HepG2 (cell line): ENCODE data around the gene SRXN1. TPM values are rescaled to one million over a fixed set of nuclear protein-coding genes. Genes with fewer than 3 reads are reported as not detected.

Experiments
- BHLHE40 ChIP-seq: IDR thresholded peaks from 2 replicates; pipeline ENCODE4 v1.6.1; 2011; ENCODE audit warnings: low read length, improper control_type of control experiment
- ELF1 ChIP-seq: sonication (generic); formaldehyde crosslinking; IDR thresholded peaks from 2 replicates; pipeline ENCODE4 v1.4.0; 2020; ENCODE audit warnings: missing genetic modification reagents
- IKZF1 ChIP-seq: fragments of 450-650 bp; IDR thresholded peaks from 2 replicates; pipeline ENCODE4 v1.7.1; 2016
- ISL2 ChIP-seq: sonication (generic); formaldehyde crosslinking; IDR thresholded peaks from 2 replicates; pipeline ENCODE4 v1.5.0; 2020; ENCODE audit warnings: missing genetic modification reagents
- KLF13 ChIP-seq: sonication (generic); formaldehyde crosslinking; IDR thresholded peaks from 2 replicates; pipeline ENCODE4 v1.4.0; 2020; ENCODE audit warnings: mild to moderate bottlenecking, missing genetic modification reagents
- MAFG ChIP-seq: sonication (generic); formaldehyde crosslinking; IDR thresholded peaks from 2 replicates; pipeline ENCODE4 v1.5.1; 2020; ENCODE audit warnings: mild to moderate bottlenecking, missing genetic modification reagents
- NRL ChIP-seq: sonication (generic); formaldehyde crosslinking; IDR thresholded peaks from 2 replicates; pipeline ENCODE4 v1.5.0; 2020; ENCODE audit warnings: missing genetic modification reagents, mild to moderate bottlenecking, moderate library complexity, borderline replicate concordance
- PHF21A ChIP-seq: sonication (generic); formaldehyde crosslinking; IDR thresholded peaks from 2 replicates; pipeline ENCODE4 v1.5.0; 2020; ENCODE audit warnings: mild to moderate bottlenecking, missing genetic modification reagents
- RBM39 ChIP-seq: fragments of 200-400 bp; formaldehyde crosslinking; IDR thresholded peaks from one replicate; pipeline ENCODE4 v1.6.1; 2018; ENCODE audit warnings: antibody characterized with exemption, mild to moderate bottlenecking, low read depth, low read length; ENCODE audit not compliant: poor library complexity, severe bottlenecking
- RORA ChIP-seq: sonication (generic); formaldehyde crosslinking; IDR thresholded peaks from 2 replicates; pipeline ENCODE4 v1.5.0; 2020; ENCODE audit warnings: mild to moderate bottlenecking, missing genetic modification reagents, moderate library complexity
- TOE1 ChIP-seq: sonication (generic); formaldehyde crosslinking; IDR thresholded peaks from 2 replicates; pipeline ENCODE4 v1.4.0; 2020; ENCODE audit warnings: mild to moderate bottlenecking, missing genetic modification reagents
- TSC22D2 ChIP-seq: sonication (generic); formaldehyde crosslinking; IDR thresholded peaks from 2 replicates; pipeline ENCODE4 v1.5.1; 2020; ENCODE audit warnings: missing genetic modification reagents, mild to moderate bottlenecking, borderline replicate concordance
- ZFP90 ChIP-seq: sonication (generic); formaldehyde crosslinking; IDR thresholded peaks from 2 replicates; pipeline ENCODE4 v1.8.0; 2022; ENCODE audit warnings: missing genetic modification reagents, mild to moderate bottlenecking, inconsistent platforms, borderline replicate concordance
- ZNF143 ChIP-seq: sonication (generic); formaldehyde crosslinking; IDR thresholded peaks from 2 replicates; pipeline ENCODE4 v1.4.0; 2020; ENCODE audit warnings: missing genetic modification reagents
- ZNF547 ChIP-seq: sonication (generic); formaldehyde crosslinking; IDR thresholded peaks from 2 replicates; pipeline ENCODE4 v1.5.1; 2020; ENCODE audit warnings: mild to moderate bottlenecking, missing genetic modification reagents
- ZNF598 ChIP-seq: sonication (generic); formaldehyde crosslinking; IDR thresholded peaks from 2 replicates; pipeline ENCODE4 v1.5.1; 2020; ENCODE audit warnings: mild to moderate bottlenecking, missing genetic modification reagents, borderline replicate concordance
- ZNF709 ChIP-seq: sonication (generic); formaldehyde crosslinking; IDR thresholded peaks from 2 replicates; pipeline ENCODE4 v1.5.0; 2020; ENCODE audit warnings: mild to moderate bottlenecking, missing genetic modification reagents
- polyA plus RNA-seq, 8 experiments: library from polyadenylated mRNA; depleted of rRNA in 3 of 8; stranded (reverse) in 7 of 8; unstranded in 1 of 8; fragments of >200 nt; fragmentation: Illumina TruSeq in 4 of 8; extraction: Trizol in 4 of 8; gene quantifications; 2 replicates each; pipeline versions ENCODE4 v1.2.1 to v1.2.3, GENCODE V29; 2011 to 2016; ENCODE audit warnings: low read depth in 4 of 8, missing spikeins in 1 of 8, mixed read lengths in 1 of 8; ENCODE audit not compliant: insufficient read depth in 1 of 8
- total RNA-seq, 5 experiments: library from RNA; depleted of rRNA; stranded (reverse); fragments of >200 nt; fragmentation: Illumina TruSeq; extraction: Trizol; gene quantifications; 2 replicates each; pipeline ENCODE4 v1.2.3, GENCODE V29; 2016; ENCODE audit warnings: low read depth in 1 of 5
- TF ChIP-seq, protein P1 (sequence below), 2 experiments: IDR thresholded peaks; 2 replicates each; pipeline ENCODE4 v1.6.1; 2011 to 2012; ENCODE audit warnings: low read length in 2 of 2, borderline replicate concordance in 1 of 2, low read depth in 1 of 2, mild to moderate bottlenecking in 1 of 2, moderate library complexity in 1 of 2
- TF ChIP-seq, protein P2 (sequence below): sonication (generic); formaldehyde crosslinking; IDR thresholded peaks from 2 replicates; pipeline ENCODE4 v1.4.0; 2020; ENCODE audit warnings: mild to moderate bottlenecking, missing genetic modification reagents
- TF ChIP-seq, protein P3 (sequence below): sonication (generic); formaldehyde crosslinking; IDR thresholded peaks from 2 replicates; pipeline ENCODE4 v1.4.0; 2020; ENCODE audit warnings: missing genetic modification reagents, mild to moderate bottlenecking, borderline replicate concordance

The SRXN1 gene
- total and polyA plus RNA-seq, 2 of the 13 experiments (the other 11 are each of a cell fraction or from before 2014, with no cell fraction given): 29.9 to 87.7 TPM

DNA sequence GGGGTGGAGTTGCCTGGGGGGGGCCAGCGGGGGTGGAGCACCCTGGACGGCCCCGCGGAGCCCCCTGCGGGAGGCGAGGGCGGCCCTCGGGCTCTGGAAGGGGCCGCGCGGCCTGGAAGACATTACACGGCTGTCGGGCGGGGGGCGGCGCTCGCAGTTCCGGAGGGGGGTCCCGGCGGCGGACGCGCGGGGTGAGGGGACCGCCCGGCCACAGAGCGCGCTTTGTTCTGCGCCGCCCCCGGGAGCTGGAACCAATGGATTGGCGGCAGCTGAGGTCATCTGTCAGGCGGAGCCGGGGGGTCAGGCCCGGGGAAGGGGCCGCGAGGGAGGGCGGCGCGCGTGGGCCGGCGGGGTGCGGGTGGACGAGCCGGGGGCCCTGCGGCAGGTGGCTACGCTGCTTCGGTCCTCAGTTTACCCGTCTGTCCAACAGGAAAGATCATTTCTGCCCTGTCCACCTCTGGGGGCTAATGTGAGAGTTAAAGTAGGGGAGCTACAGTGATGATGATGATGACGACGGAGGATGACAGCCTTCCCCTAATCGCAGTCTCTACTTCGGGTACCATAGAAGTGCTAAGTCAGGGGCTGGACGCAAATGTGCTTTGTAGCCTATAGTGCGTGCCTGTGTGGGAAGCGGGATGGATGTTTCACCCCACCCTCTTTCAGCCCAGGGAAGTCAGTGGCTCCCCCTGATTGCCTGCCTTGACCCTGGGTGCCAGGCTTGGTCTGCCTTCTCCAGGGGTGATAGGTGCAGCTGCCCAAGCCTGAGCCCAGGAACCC lies 10.4 kb downstream of the SRXN1 start (continued):
- TF ChIP-seq ZNF143 (CRISPR knock-in tag): peak; percentile 23; the same call in 1 of the 2 replicates
- peak; percentile 62 for TF ChIP-seq PHF21A
- no peak for TF ChIP-seq KLF13 (CRISPR knock-in tag)
- TF ChIP-seq, protein P1, sequence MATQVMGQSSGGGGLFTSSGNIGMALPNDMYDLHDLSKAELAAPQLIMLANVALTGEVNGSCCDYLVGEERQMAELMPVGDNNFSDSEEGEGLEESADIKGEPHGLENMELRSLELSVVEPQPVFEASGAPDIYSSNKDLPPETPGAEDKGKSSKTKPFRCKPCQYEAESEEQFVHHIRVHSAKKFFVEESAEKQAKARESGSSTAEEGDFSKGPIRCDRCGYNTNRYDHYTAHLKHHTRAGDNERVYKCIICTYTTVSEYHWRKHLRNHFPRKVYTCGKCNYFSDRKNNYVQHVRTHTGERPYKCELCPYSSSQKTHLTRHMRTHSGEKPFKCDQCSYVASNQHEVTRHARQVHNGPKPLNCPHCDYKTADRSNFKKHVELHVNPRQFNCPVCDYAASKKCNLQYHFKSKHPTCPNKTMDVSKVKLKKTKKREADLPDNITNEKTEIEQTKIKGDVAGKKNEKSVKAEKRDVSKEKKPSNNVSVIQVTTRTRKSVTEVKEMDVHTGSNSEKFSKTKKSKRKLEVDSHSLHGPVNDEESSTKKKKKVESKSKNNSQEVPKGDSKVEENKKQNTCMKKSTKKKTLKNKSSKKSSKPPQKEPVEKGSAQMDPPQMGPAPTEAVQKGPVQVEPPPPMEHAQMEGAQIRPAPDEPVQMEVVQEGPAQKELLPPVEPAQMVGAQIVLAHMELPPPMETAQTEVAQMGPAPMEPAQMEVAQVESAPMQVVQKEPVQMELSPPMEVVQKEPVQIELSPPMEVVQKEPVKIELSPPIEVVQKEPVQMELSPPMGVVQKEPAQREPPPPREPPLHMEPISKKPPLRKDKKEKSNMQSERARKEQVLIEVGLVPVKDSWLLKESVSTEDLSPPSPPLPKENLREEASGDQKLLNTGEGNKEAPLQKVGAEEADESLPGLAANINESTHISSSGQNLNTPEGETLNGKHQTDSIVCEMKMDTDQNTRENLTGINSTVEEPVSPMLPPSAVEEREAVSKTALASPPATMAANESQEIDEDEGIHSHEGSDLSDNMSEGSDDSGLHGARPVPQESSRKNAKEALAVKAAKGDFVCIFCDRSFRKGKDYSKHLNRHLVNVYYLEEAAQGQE (IDR thresholded peaks at IDR 0.05; ENCODE audit: borderline replicate concordance in 1 of 2, low read depth in 1 of 2, low read length in 2 of 2): peak in 1 of 2 experiments; percentile 31; a peak in 1 of 4 replicates
- TF ChIP-seq ZNF598: no peak
- 0 out of 2 replicates have a peak, but pooled peaks have one; percentile 38 for TF ChIP-seq TSC22D2 (CRISPR knock-in tag)
- no peak for TF ChIP-seq ELF1 (CRISPR knock-in tag)
- TF ChIP-seq, protein P2, sequence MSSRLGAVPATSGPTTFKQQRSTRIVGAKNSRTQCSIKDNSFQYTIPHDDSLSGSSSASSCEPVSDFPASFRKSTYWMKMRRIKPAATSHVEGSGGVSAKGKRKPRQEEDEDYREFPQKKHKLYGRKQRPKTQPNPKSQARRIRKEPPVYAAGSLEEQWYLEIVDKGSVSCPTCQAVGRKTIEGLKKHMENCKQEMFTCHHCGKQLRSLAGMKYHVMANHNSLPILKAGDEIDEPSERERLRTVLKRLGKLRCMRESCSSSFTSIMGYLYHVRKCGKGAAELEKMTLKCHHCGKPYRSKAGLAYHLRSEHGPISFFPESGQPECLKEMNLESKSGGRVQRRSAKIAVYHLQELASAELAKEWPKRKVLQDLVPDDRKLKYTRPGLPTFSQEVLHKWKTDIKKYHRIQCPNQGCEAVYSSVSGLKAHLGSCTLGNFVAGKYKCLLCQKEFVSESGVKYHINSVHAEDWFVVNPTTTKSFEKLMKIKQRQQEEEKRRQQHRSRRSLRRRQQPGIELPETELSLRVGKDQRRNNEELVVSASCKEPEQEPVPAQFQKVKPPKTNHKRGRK (CRISPR knock-in tag): no peak
- TF ChIP-seq TOE1 (CRISPR knock-in tag): no peak
- no peak for TF ChIP-seq RORA (CRISPR knock-in tag)
- TF ChIP-seq BHLHE40: no peak
- no peak for TF ChIP-seq MAFG
- TF ChIP-seq ISL2: peak; percentile 42; the same call in 1 of the 2 replicates
- TF ChIP-seq NRL: no peak
- no peak for TF ChIP-seq IKZF1
- TF ChIP-seq, protein P3, sequence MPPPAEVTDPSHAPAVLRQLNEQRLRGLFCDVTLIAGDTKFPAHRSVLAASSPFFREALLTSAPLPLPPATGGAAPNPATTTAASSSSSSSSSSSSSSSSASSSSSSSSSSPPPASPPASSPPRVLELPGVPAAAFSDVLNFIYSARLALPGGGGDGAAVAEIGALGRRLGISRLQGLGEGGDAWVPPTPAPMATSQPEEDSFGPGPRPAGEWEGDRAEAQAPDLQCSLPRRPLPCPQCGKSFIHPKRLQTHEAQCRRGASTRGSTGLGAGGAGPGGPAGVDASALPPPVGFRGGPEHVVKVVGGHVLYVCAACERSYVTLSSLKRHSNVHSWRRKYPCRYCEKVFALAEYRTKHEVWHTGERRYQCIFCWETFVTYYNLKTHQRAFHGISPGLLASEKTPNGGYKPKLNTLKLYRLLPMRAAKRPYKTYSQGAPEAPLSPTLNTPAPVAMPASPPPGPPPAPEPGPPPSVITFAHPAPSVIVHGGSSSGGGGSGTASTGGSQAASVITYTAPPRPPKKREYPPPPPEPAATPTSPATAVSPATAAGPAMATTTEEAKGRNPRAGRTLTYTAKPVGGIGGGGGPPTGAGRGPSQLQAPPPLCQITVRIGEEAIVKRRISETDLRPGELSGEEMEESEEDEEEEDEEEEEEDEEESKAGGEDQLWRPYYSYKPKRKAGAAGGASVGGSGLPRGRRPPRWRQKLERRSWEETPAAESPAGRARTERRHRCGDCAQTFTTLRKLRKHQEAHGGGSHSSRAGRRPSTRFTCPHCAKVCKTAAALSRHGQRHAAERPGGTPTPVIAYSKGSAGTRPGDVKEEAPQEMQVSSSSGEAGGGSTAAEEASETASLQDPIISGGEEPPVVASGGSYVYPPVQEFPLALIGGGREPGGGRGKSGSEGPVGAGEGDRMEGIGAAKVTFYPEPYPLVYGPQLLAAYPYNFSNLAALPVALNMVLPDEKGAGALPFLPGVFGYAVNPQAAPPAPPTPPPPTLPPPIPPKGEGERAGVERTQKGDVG (CRISPR knock-in tag): no peak
- no peak; the same call in 1 of the 2 replicates for TF ChIP-seq ZFP90 (CRISPR knock-in tag)
- TF ChIP-seq ZNF547: 0 out of 2 replicates have a peak, but pooled peaks have one; percentile 45
- TF ChIP-seq ZNF709 (CRISPR knock-in tag): no peak; the same call in 1 of the 2 replicates
- peak; percentile 38 for TF ChIP-seq RBM39
